Measurements from ENCODE around the gene LTBP4.

GRCh38 chr19:40570313-40571004 lies 30.7 kb upstream of the LTBP4 start:
- TF ChIP-seq CTCF (IDR thresholded peaks at IDR 0.05; ENCODE audit: insufficient read depth, low read depth, low read length) (peak; percentile 63), EZH2 (IDR thresholded peaks at IDR 0.05; ENCODE audit: insufficient read depth, low read length) (no peak)

Data from astrocyte (in vitro differentiated cells and primary cell).